GM12878 (cell line): ENCODE results near the gene EFCAB9. TPM values are rescaled to one million over a fixed set of nuclear protein-coding genes. Genes with fewer than 3 reads are reported as not detected.

Source experiments
- BACH1 ChIP-seq: fragments of 450-650 bp; IDR thresholded peaks from 2 replicates; pipeline ENCODE4 v1.6.1; 2017; ENCODE audit warnings: mild to moderate bottlenecking, borderline replicate concordance
- EED ChIP-seq: sonication (generic); IDR thresholded peaks from 2 replicates; pipeline ENCODE4 v1.6.1; 2016; ENCODE audit warnings: antibody characterized with exemption, low read depth
- HCFC1 ChIP-seq: fragments of 150-350 bp; IDR thresholded peaks from 2 replicates; pipeline ENCODE4 v1.6.1; 2014; ENCODE audit warnings: low read length
- HDAC2 ChIP-seq: fragments of 200-600 bp; sonication (generic); IDR thresholded peaks from 2 replicates; pipeline ENCODE4 v1.6.1; 2017
- KAT2A ChIP-seq: conservative IDR thresholded peaks from 2 replicates; pipeline ENCODE4 v1.6.1; 2011; ENCODE audit warnings: low read depth, low read length; ENCODE audit not compliant: control insufficient read depth
- PAX8 ChIP-seq: fragments of 450-650 bp; IDR thresholded peaks from 2 replicates; pipeline ENCODE4 v1.6.1; 2017; ENCODE audit warnings: mild to moderate bottlenecking, moderate library complexity
- REST ChIP-seq: IDR thresholded peaks from 2 replicates; pipeline ENCODE4 v1.6.1; 2012; ENCODE audit warnings: mild to moderate bottlenecking, low read depth, low read length
- SIX5 ChIP-seq: IDR thresholded peaks from 2 replicates; pipeline ENCODE4 v1.6.1; 2011; ENCODE audit warnings: mild to moderate bottlenecking, low read depth, low read length, moderate library complexity; ENCODE audit not compliant: severe bottlenecking
- SREBF2 ChIP-seq: IDR thresholded peaks from 2 replicates; pipeline ENCODE4 v1.6.1; 2012; ENCODE audit warnings: mild to moderate bottlenecking, low read length
- STAT1 ChIP-seq: fragments of 450-650 bp; conservative IDR thresholded peaks from 2 replicates; pipeline ENCODE4 v1.6.1; 2014; ENCODE audit warnings: antibody characterized with exemption, mild to moderate bottlenecking
- YY1 ChIP-seq: IDR thresholded peaks from 2 replicates; pipeline ENCODE4 v1.6.1; 2011; ENCODE audit warnings: low read depth, mild to moderate bottlenecking, low read length
- ZBED1 ChIP-seq: IDR thresholded peaks from 2 replicates; pipeline ENCODE4 v1.6.1; 2016; ENCODE audit warnings: borderline replicate concordance
- ZBTB11 ChIP-seq: fragments of 450-650 bp; formaldehyde crosslinking; IDR thresholded peaks from 2 replicates; pipeline ENCODE4 v1.5.0; 2022; ENCODE audit warnings: mild to moderate bottlenecking, missing genetic modification characterization
- ZNF274 ChIP-seq: IDR thresholded peaks from one replicate; pipeline ENCODE4 v1.8.0; 2011; ENCODE audit not compliant: insufficient read length, insufficient read depth
- ZNF592 ChIP-seq: fragments of 450-650 bp; IDR thresholded peaks from 2 replicates; pipeline ENCODE4 v1.6.1; 2017; ENCODE audit warnings: mild to moderate bottlenecking, moderate library complexity
- polyA plus RNA-seq, 11 experiments: library from polyadenylated mRNA; depleted of rRNA in 4 of 11; unstranded in 6 of 11; stranded (reverse) in 5 of 11; fragments of >200 nt; fragmentation: Nextera tagmentation in 4 of 11; fragmentation: Illumina TruSeq in 1 of 11; extraction: Ambion mirVana in 4 of 11; extraction: Trizol in 1 of 11; gene quantifications; 1 replicate in 1 of 11; 2 replicates in 10 of 11; pipeline versions ENCODE4 v1.2.1 to v1.2.3, GENCODE V29; 2011 to 2016; ENCODE audit warnings: inconsistent platforms in 2 of 11, missing spikeins in 2 of 11, low read depth in 1 of 11
- total RNA-seq, 4 experiments: library from RNA; depleted of rRNA in 3 of 4; stranded (reverse); fragments of >200 nt in 3 of 4; fragmentation: Illumina TruSeq in 1 of 4; extraction: Trizol in 1 of 4; gene quantifications; 2 replicates each; pipeline versions ENCODE4 v1.2.1 to v1.2.3, GENCODE V29; 2013 to 2021

The EFCAB9 gene
- total and polyA plus RNA-seq, 10 of the 15 experiments (the other 5 are each of a cell fraction or from before 2014, with no cell fraction given): 0.73 TPM; not detected in 9

- TF ChIP-seq REST (0 out of 2 replicates have a peak, but pooled peaks have one; percentile 13), SREBF2 (no peak), ZBTB11 (no peak), ZBED1 (peak; percentile 63; the same call in 1 of the 2 replicates), ZNF592 (no peak), STAT1 (no peak), ZNF274 (no peak), EED (peak; percentile 97), HDAC2 (no peak), BACH1 (peak; percentile 26; the same call in 1 of the 2 replicates), PAX8 (no peak), YY1 (0 out of 2 replicates have a peak, but pooled peaks have one; percentile 6), HCFC1 (no peak), KAT2A (no peak), SIX5 (no peak)
These were observed 14.7 kb upstream of the EFCAB9 start (continued) for GRCh38 chr5:172178991-172179989.
